Activated T-cell treated with anti-CD3 and anti-CD28 coated beads for 48 hours (primary cell): Measurements from ENCODE around the gene PHYH.
"Not testable (repeated sequence)": the region's sequence is repeated elsewhere in the genome, so short reads cannot be mapped to it uniquely, and the experiment has no call there.

Source experiments
- DNase-seq: peaks from one replicate; pipeline ENCODE4 v3.0.0-alpha.2; 2020; ENCODE audit warnings: low read depth

Gene PHYH

GRCh38 chr10:13321576-13321975 is 21.7 kb upstream of the PHYH start:
- no peak for DNase-seq

GRCh38 chr10:13319166-13319565 is 19.3 kb upstream of the PHYH start:
- no peak for DNase-seq

- no peak for DNase-seq
Measured at GRCh38 chr10:13317474-13317873, 17.6 kb upstream of the PHYH start.

- no peak for DNase-seq
Measured at GRCh38 chr10:13316635-13317311, 16.9 kb upstream of the PHYH start.

GRCh38 chr10:13315361-13315760 is 15.5 kb upstream of the PHYH start:
- no peak for DNase-seq

- no peak for DNase-seq
Measured at GRCh38 chr10:13311177-13311575, 11.3 kb upstream of the PHYH start.

GRCh38 chr10:13310518-13311176 is 10.8 kb upstream of the PHYH start:
- DNase-seq: no peak

GRCh38 chr10:13309792-13310191 is 9.9 kb upstream of the PHYH start:
- DNase-seq: no peak

- no peak for DNase-seq
Measured at GRCh38 chr10:13308096-13308495, 8.2 kb upstream of the PHYH start.

- no peak for DNase-seq
Measured at GRCh38 chr10:13306103-13306502, 6.2 kb upstream of the PHYH start.

- no peak for DNase-seq
Measured at GRCh38 chr10:13302821-13303555, 3.1 kb upstream of the PHYH start.

- DNase-seq: no peak
Measured at GRCh38 chr10:13298748-13299436, 972 bp downstream of the PHYH start.

GRCh38 chr10:13296476-13296875 is 3.4 kb downstream of the PHYH start:
- DNase-seq: no peak

- no peak for DNase-seq
Measured at GRCh38 chr10:13294784-13295183, 5.1 kb downstream of the PHYH start.

GRCh38 chr10:13291821-13292773 is 7.8 kb downstream of the PHYH start:
- DNase-seq: no peak

GRCh38 chr10:13291061-13291460 is 8.8 kb downstream of the PHYH start:
- no peak for DNase-seq

- DNase-seq: no peak
Measured at GRCh38 chr10:13284050-13284449, 15.8 kb downstream of the PHYH start.

GRCh38 chr10:13282348-13282747 is 17.5 kb downstream of the PHYH start:
- DNase-seq: not testable (repeated sequence)

- no peak for DNase-seq
Measured at GRCh38 chr10:13276749-13277365, 23.0 kb downstream of the PHYH start.

- DNase-seq: not testable (repeated sequence)
Measured at GRCh38 chr10:13276146-13276545, 23.7 kb downstream of the PHYH start.

GRCh38 chr10:13272164-13272571 is 27.7 kb downstream of the PHYH start:
- DNase-seq: no peak
